CD4-positive, alpha-beta T cell treated with Interleukin-6 for 4 hours (primary cell): Measurements from ENCODE around the gene PRR16.

Source experiments
- DNase-seq: peaks from one replicate; pipeline ENCODE4 v3.0.0-alpha.2; 2020; ENCODE audit warnings: mixed read lengths

The PRR16 gene

GRCh38 chr5:120599576-120599975, 135.5 kb downstream of the PRR16 start:
- no peak for DNase-seq

GRCh38 chr5:120600639-120601038, 136.5 kb downstream of the PRR16 start:
- no peak for DNase-seq

- DNase-seq, result no peak
Observed at GRCh38 chr5:120602033-120602432, 137.9 kb downstream of the PRR16 start.

- no peak for DNase-seq
Observed at GRCh38 chr5:120604884-120605283, 140.8 kb downstream of the PRR16 start.

- DNase-seq, result no peak
Observed at GRCh38 chr5:120605325-120606079, 141.4 kb downstream of the PRR16 start.

GRCh38 chr5:120609570-120609969, 145.5 kb downstream of the PRR16 start:
- no peak for DNase-seq

- DNase-seq, result no peak
Observed at GRCh38 chr5:120610145-120610544, 146.0 kb downstream of the PRR16 start.

GRCh38 chr5:120613729-120614128, 149.6 kb downstream of the PRR16 start:
- DNase-seq, result no peak

- DNase-seq, result no peak
Observed at GRCh38 chr5:120614531-120615180, 150.6 kb downstream of the PRR16 start.

- DNase-seq, result no peak
Observed at GRCh38 chr5:120615967-120616645, 152.0 kb downstream of the PRR16 start.

- no peak for DNase-seq
Observed at GRCh38 chr5:120621339-120621738, 157.2 kb downstream of the PRR16 start.

GRCh38 chr5:120624021-120624563, 160.0 kb downstream of the PRR16 start:
- DNase-seq, result no peak

- DNase-seq, result no peak
Observed at GRCh38 chr5:120628156-120628555, 164.1 kb downstream of the PRR16 start.

GRCh38 chr5:120630550-120630949, 166.4 kb downstream of the PRR16 start:
- DNase-seq, result no peak

GRCh38 chr5:120631611-120632010, 167.5 kb downstream of the PRR16 start:
- DNase-seq, result no peak

GRCh38 chr5:120632430-120632829, 168.3 kb downstream of the PRR16 start:
- DNase-seq, result no peak

- DNase-seq, result no peak
Observed at GRCh38 chr5:120638449-120638848, 174.3 kb downstream of the PRR16 start.

GRCh38 chr5:120640778-120641177, 176.7 kb downstream of the PRR16 start:
- DNase-seq, result no peak

- no peak for DNase-seq
Observed at GRCh38 chr5:120644516-120644915, 180.4 kb downstream of the PRR16 start.

- no peak for DNase-seq
Observed at GRCh38 chr5:120655828-120656435, 191.8 kb downstream of the PRR16 start.

- DNase-seq, result no peak
Observed at GRCh38 chr5:120657104-120657503, 193.0 kb downstream of the PRR16 start.

GRCh38 chr5:120677481-120677880, 213.4 kb downstream of the PRR16 start:
- no peak for DNase-seq

GRCh38 chr5:120678279-120678678, 214.2 kb downstream of the PRR16 start:
- DNase-seq, result no peak
